Upper lobe of left lung (tissue), 4 donors: ENCODE data around the gene NIPBL.

ENCODE experiments used
- POLR2A ChIP-seq, 4 donors: fragments of 450-650 bp; IDR thresholded peaks; one replicate each; pipeline ENCODE4 v1.5.1; 2016 to 2017; ENCODE audit warnings: antibody characterized with exemption in 4 of 4, mild to moderate bottlenecking in 2 of 4
- TF ChIP-seq, protein P1 (sequence below), 6 experiments: fragments of 450-650 bp in 4 of 6; fragments of 200-600 bp in 2 of 6; sonication (generic) in 2 of 6; IDR thresholded peaks; one replicate each; pipeline ENCODE4 v1.5.1; 2016 to 2019; ENCODE audit warnings: antibody characterized with exemption in 6 of 6

DNA sequence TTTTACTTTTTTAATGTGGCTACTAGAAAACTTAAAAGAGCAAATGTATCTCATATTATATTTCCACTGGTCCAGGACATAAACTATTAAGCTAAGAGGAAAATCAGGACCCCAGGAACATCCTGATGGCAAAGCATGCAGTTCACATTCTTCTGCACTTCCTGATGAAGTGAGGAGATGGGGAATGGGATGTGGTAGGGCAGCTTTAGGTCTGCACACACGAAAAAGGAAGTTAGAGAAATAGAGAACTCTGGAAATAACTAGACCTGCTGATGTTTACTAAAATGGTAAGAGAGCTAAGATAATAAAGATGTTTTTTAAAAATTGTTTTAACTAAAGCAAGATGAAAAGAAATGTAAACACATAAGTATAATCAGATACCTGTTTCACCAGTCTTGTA lies 39.7 kb upstream of the NIPBL start:
- TF ChIP-seq, protein P1, sequence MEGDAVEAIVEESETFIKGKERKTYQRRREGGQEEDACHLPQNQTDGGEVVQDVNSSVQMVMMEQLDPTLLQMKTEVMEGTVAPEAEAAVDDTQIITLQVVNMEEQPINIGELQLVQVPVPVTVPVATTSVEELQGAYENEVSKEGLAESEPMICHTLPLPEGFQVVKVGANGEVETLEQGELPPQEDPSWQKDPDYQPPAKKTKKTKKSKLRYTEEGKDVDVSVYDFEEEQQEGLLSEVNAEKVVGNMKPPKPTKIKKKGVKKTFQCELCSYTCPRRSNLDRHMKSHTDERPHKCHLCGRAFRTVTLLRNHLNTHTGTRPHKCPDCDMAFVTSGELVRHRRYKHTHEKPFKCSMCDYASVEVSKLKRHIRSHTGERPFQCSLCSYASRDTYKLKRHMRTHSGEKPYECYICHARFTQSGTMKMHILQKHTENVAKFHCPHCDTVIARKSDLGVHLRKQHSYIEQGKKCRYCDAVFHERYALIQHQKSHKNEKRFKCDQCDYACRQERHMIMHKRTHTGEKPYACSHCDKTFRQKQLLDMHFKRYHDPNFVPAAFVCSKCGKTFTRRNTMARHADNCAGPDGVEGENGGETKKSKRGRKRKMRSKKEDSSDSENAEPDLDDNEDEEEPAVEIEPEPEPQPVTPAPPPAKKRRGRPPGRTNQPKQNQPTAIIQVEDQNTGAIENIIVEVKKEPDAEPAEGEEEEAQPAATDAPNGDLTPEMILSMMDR (IDR thresholded peaks at IDR 0.05): no peak
- no peak for TF ChIP-seq POLR2A (IDR thresholded peaks at IDR 0.05)
